ENCODE data around the gene PHLPP1.

Gene PHLPP1

DNA sequence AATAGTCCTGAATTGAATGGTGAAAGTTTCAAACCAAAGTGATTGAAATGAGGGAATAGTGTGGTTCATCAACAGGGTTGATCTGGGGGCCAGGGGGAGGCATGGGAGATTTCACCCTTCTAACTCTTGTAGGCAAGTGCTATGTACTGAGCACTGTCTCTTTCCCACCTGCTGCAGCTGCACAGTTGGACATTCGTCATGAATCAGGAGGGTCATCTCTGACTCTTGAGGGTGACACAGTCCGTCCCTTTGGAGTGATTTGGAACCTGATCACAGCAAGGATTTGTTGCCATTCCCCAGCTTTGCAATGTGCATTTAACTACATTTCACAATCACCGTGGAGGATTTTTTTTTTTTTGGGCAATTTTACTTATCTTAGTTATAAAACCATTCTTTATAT, 224.6 kb downstream of the PHLPP1 start:
- TF ChIP-seq, protein P1, sequence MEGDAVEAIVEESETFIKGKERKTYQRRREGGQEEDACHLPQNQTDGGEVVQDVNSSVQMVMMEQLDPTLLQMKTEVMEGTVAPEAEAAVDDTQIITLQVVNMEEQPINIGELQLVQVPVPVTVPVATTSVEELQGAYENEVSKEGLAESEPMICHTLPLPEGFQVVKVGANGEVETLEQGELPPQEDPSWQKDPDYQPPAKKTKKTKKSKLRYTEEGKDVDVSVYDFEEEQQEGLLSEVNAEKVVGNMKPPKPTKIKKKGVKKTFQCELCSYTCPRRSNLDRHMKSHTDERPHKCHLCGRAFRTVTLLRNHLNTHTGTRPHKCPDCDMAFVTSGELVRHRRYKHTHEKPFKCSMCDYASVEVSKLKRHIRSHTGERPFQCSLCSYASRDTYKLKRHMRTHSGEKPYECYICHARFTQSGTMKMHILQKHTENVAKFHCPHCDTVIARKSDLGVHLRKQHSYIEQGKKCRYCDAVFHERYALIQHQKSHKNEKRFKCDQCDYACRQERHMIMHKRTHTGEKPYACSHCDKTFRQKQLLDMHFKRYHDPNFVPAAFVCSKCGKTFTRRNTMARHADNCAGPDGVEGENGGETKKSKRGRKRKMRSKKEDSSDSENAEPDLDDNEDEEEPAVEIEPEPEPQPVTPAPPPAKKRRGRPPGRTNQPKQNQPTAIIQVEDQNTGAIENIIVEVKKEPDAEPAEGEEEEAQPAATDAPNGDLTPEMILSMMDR (IDR thresholded peaks at IDR 0.05; ENCODE audit: low read depth, low read length) = no peak
- no peak overlapping the region for H3K4me3 ChIP-seq (ENCODE audit: low read depth, low read length)

DNA sequence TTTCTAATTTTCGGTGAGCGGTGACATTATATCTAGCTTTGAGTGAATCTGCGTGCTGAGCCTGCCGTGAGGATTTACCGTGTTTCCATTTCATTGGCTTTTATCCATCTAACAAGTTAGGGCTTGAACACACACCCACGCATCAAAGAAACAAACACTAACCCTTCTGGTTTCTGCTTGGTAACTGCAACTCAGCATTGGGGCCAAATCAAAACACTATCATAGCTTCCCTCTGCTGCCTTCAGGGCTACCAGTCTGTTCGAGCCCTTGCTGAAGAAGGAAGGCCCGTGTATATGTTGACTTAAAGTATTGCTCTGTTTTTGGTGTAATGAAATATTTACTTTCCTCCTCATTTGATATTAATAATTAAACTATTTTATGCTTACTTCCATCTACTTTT, 227.2 kb downstream of the PHLPP1 start:
- H3K4me3 ChIP-seq (ENCODE audit: low read depth, low read length) = no peak overlapping the region
- TF ChIP-seq, protein P1 (IDR thresholded peaks at IDR 0.05; ENCODE audit: low read depth, low read length) = no peak

GRCh38 chr18:62944454-62944853, 229.1 kb downstream of the PHLPP1 start:
- H3K4me3 ChIP-seq (ENCODE audit: low read depth, low read length) = no peak overlapping the region
- TF ChIP-seq, protein P1 (IDR thresholded peaks at IDR 0.05; ENCODE audit: low read depth, low read length) = no peak

GRCh38 chr18:62948788-62949187, 233.4 kb downstream of the PHLPP1 start:
- TF ChIP-seq, protein P1 (IDR thresholded peaks at IDR 0.05; ENCODE audit: low read depth, low read length) = no peak
- H3K4me3 ChIP-seq (ENCODE audit: low read depth, low read length) = no peak overlapping the region

DNA sequence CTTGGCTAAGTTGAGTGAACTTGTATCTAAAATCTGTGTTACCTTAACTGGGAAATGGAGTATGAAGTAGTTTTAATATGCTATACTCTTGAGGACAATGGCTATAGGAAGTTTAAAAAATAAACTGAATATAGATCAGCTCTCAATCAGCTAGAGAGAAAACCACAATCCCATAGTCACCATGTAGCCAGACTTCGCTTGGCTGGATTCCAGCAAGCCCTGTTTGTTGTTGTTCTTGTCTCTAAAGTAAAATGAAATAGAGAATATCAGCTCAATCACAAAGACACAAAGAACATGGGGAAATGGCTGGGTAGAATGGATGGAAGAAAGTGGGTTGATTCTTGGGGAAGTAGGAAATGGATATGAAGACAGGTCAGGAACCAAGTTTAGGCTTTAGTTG, 234.9 kb downstream of the PHLPP1 start:
- no peak overlapping the region for H3K4me3 ChIP-seq (ENCODE audit: low read depth, low read length)
- TF ChIP-seq, protein P1 (IDR thresholded peaks at IDR 0.05; ENCODE audit: low read depth, low read length) = no peak

DNA sequence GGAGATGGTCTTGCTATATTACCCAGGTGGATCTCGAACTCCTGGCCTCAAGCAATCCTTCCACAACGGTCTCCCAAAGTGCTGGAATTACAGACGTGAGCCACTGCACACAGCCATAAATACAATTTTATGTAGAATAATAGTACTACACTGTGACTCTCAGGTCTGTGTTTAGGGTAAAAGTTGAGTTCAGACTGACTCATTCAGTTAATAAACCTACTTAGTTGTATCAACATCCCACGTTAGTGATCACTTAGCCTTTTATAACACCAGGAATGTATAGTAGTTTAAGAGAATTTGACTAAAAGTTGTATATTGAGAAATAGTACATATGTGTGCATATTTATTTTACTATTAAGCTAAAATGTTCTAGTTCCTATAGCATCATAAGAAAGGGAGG, 237.5 kb downstream of the PHLPP1 start:
- TF ChIP-seq, protein P1 (IDR thresholded peaks at IDR 0.05; ENCODE audit: low read depth, low read length) = no peak
- no peak overlapping the region for H3K4me3 ChIP-seq (ENCODE audit: low read depth, low read length)

DNA sequence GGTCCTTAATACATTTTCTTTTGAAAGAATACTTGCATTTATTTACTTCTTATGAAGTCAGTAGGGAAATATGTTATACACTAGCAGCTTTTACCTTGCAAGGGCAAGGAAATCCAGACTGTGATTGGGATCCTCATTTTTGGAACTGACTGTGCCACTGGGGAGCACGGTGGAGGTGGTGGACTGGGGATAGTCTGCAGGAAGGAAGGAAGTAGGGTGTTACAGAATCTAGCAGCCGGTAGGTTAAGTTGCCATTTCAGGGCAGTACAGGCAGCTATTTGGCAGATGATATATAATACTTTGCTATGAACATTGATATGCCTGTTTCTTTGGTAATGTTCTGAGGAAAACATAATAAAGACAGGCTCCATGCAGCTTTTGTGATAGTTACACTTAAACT, 238.3 kb downstream of the PHLPP1 start:
- TF ChIP-seq, protein P1 (IDR thresholded peaks at IDR 0.05; ENCODE audit: low read depth, low read length) = no peak

More for the DNA sequence above, 238.3 kb downstream of the PHLPP1 start:
- no peak overlapping the region for H3K4me3 ChIP-seq (ENCODE audit: low read depth, low read length)

All from WI38 (cell line).